ENCODE measurements around the gene PLG.
A peak's percentile ranks its signal among the peaks of the same experiment; 100 is the strongest.
"Not testable (repeated sequence)": the region's sequence is repeated elsewhere in the genome, so short reads cannot be mapped to it uniquely, and the experiment has no call there.

Gene PLG

DNA sequence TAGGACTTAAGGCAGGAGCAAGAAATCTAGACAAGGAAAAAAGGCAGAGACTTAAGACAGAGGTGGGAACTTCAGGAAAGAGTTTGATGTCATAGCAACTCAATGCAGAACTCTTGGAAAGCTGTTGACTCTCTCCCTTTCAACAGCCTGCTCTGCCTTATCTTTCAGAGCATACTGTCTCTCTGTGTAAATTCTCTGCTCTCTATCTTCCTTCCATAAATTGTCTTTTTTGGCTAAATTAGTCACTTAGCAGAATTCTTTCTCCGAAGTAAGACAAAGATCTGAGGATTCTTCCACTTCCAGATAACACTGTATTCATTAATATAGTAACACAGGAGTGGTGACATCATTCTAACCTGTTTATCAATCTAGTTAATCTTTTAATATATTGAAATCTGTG, 80.2 kb downstream of the PLG start:
- TF ChIP-seq, protein P1, sequence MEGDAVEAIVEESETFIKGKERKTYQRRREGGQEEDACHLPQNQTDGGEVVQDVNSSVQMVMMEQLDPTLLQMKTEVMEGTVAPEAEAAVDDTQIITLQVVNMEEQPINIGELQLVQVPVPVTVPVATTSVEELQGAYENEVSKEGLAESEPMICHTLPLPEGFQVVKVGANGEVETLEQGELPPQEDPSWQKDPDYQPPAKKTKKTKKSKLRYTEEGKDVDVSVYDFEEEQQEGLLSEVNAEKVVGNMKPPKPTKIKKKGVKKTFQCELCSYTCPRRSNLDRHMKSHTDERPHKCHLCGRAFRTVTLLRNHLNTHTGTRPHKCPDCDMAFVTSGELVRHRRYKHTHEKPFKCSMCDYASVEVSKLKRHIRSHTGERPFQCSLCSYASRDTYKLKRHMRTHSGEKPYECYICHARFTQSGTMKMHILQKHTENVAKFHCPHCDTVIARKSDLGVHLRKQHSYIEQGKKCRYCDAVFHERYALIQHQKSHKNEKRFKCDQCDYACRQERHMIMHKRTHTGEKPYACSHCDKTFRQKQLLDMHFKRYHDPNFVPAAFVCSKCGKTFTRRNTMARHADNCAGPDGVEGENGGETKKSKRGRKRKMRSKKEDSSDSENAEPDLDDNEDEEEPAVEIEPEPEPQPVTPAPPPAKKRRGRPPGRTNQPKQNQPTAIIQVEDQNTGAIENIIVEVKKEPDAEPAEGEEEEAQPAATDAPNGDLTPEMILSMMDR (IDR thresholded peaks at IDR 0.05; ENCODE audit: low read depth, low read length, missing control alignments) = no peak
- no peak overlapping the region for H3K4me3 ChIP-seq (ENCODE audit: low read depth, low read length)

DNA sequence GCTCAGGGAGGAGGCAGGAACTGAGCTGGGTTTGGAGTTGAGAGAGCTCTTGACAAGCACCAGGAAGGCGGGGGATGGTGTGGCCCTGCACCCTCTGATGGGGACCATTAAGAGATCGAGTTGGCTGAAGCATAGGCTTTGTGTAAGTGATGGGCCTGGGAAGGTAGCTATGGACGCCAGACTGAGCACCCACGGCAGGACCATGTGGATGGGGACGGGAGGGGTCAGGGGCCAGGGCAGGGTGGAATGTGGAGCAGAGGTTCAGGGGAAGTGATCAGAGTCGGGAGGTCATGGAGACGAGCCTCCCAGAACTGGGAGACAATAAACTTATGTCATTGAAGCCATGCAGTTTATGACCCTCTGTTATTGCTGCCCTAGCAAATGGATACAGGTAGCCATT, 81.7 kb downstream of the PLG start:
- no peak overlapping the region for H3K4me3 ChIP-seq (ENCODE audit: low read depth, low read length)
- TF ChIP-seq, protein P1 (IDR thresholded peaks at IDR 0.05; ENCODE audit: low read depth, low read length, missing control alignments) = no peak
- no peak for DNase-seq (ENCODE audit: low read depth)

More for the DNA sequence above, 80.2 kb downstream of the PLG start:
- no peak for DNase-seq (ENCODE audit: low read depth)

DNA sequence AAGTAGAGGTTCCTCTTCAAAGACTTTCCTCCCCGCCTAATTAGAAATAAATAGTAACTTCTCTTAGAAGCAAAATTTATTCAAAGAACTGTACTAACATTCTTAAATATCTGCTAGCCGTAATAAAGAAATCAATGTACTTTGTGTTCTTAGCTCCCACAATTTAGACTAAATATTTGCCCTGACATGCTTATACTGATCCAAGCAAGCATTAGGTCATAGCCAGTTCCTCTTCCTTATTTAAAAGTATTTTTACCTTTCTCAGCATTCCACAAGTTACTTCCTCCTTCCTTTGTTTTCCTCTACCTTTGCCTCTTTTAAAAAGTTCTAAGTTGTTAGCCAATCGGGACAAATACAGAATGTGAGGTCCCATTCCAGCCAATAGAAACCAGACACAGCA, 86.1 kb downstream of the PLG start:
- not testable (repeated sequence) for H3K4me3 ChIP-seq (ENCODE audit: low read depth, low read length); DNase-seq (ENCODE audit: low read depth)

DNA sequence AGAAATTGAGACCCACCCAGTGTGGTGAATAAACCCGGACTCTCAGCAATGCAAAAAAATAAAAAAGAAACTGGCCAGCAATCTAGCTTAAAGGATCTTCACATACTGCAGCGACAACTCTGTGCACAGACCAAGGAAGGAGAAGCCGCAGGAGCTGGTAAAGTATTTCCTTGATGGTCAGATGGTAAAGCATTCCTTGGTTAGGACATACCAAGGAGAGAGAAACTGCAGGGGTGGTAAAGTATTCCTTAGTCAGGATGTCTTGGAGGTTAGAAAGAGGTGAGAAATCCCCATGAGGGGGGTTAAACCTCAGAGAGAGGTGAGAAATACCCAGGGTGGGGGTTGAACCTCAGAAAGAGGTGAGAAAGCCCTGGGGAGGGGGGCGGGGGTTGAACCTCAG, 86.8 kb downstream of the PLG start:
- TF ChIP-seq, protein P1 (IDR thresholded peaks at IDR 0.05; ENCODE audit: low read depth, low read length, missing control alignments) = no peak
- no peak overlapping the region for H3K4me3 ChIP-seq (ENCODE audit: low read depth, low read length)
- no peak for DNase-seq (ENCODE audit: low read depth)

GRCh38 chr6:160789263-160790027, 87.4 kb downstream of the PLG start:
- DNase-seq (ENCODE audit: low read depth) = no peak
- no peak overlapping the region for H3K4me3 ChIP-seq (ENCODE audit: low read depth, low read length)
- TF ChIP-seq, protein P1 (IDR thresholded peaks at IDR 0.05; ENCODE audit: low read depth, low read length, missing control alignments) = no peak

- TF ChIP-seq, protein P1 (IDR thresholded peaks at IDR 0.05; ENCODE audit: low read depth, low read length, missing control alignments) = no peak
- no peak overlapping the region for H3K4me3 ChIP-seq (ENCODE audit: low read depth, low read length)
- no peak for DNase-seq (ENCODE audit: low read depth)
Observed at GRCh38 chr6:160790028-160790792, 88.2 kb downstream of the PLG start.

- TF ChIP-seq, protein P1 (IDR thresholded peaks at IDR 0.05; ENCODE audit: low read depth, low read length, missing control alignments) = no peak
- peak; percentile 66 for DNase-seq (ENCODE audit: low read depth)
- no peak overlapping the region for H3K4me3 ChIP-seq (ENCODE audit: low read depth, low read length)
Observed at GRCh38 chr6:160791459-160791858, 89.4 kb downstream of the PLG start.
